A673 (cell line): ENCODE results near the gene RNF182. TPM values are rescaled to one million over a fixed set of nuclear protein-coding genes. Genes with fewer than 3 reads are reported as not detected.

Experiments used
- BruUV-seq: library from RNA; stranded (reverse); fragments of 400-500 nt; replicated peaks from 2 replicates; lab custom pipeline; 2021; lab: Mats Ljungman, UMichigan
- CTCF ChIA-PET: fragments of 300-600 bp; sonication (Branson Sonifier 250); formaldehyde crosslinking; loops from one replicate; lab custom pipeline; 2022; ENCODE audit warnings: antibody characterized with exemption; lab: Charles Lee
- POLR2A ChIA-PET: fragments of 300-600 bp; sonication (Branson Sonifier 250); formaldehyde crosslinking; loops from one replicate; lab custom pipeline; 2022; ENCODE audit warnings: antibody characterized with exemption; ENCODE audit not compliant: low non-redundant PET; lab: Charles Lee
- DNase-seq: peaks from one replicate; pipeline ENCODE4 v3.0.0-alpha.2; 2015; ENCODE audit warnings: low spot score
- H3K27ac ChIP-seq: fragments of 200-600 bp; sonication (generic); 2 replicates; pipeline ENCODE4 v1.5.1; 2016; ENCODE audit warnings: mixed run types, low read depth, mild to moderate bottlenecking, mixed read lengths, antibody characterized with exemption, low read length; ENCODE audit not compliant: poor library complexity, severe bottlenecking
- H3K27me3 ChIP-seq: fragments of 200-600 bp; sonication (generic); replicated peaks from 2 replicates; pipeline ENCODE4 v1.6.1; 2017; ENCODE audit warnings: mixed run types, low read depth, mild to moderate bottlenecking, mixed read lengths, antibody characterized with exemption, low read length; ENCODE audit not compliant: insufficient read depth, poor library complexity
- H3K36me3 ChIP-seq: fragments of 200-600 bp; sonication (generic); 2 replicates; pipeline ENCODE4 v1.6.1; 2016; ENCODE audit warnings: mixed run types, mild to moderate bottlenecking, mixed read lengths, antibody characterized with exemption, low read length; ENCODE audit not compliant: insufficient read depth, poor library complexity, severe bottlenecking
- H3K4me1 ChIP-seq: fragments of 200-600 bp; sonication (generic); 2 replicates; pipeline ENCODE4 v1.6.1; 2017; ENCODE audit warnings: mixed run types, mild to moderate bottlenecking, mixed read lengths, antibody characterized with exemption, low read length; ENCODE audit not compliant: insufficient read depth, poor library complexity, severe bottlenecking
- H3K4me3 ChIP-seq: fragments of 200-600 bp; sonication (generic); 2 replicates; pipeline ENCODE4 v1.5.1; 2016; ENCODE audit warnings: low read depth, mixed run types, mild to moderate bottlenecking, mixed read lengths, low read length; ENCODE audit not compliant: poor library complexity, severe bottlenecking
- H3K9me3 ChIP-seq: fragments of 200-600 bp; sonication (generic); 2 replicates; pipeline ENCODE4 v1.6.1; 2016; ENCODE audit warnings: mixed run types, low read depth, mild to moderate bottlenecking, mixed read lengths, antibody characterized with exemption, low read length; ENCODE audit not compliant: poor library complexity, severe bottlenecking
- CTCF ChIP-seq: fragments of 300-800, 200-600 bp; sonication (generic); conservative IDR thresholded peaks from 2 replicates; pipeline ENCODE4 v1.5.1; 2017; ENCODE audit warnings: low read depth, mild to moderate bottlenecking, antibody characterized with exemption, low read length, moderate library complexity, mixed read lengths
- EZH2 ChIP-seq: fragments of 200-600 bp; sonication (generic); IDR thresholded peaks from 2 replicates; pipeline ENCODE4 v1.6.1; 2017; ENCODE audit warnings: borderline replicate concordance, low read depth, mild to moderate bottlenecking, mixed read lengths, antibody characterized with exemption, low read length; ENCODE audit not compliant: poor library complexity, severe bottlenecking
- intact Hi-C: fragments of 100-400 bp; cut with micrococcal nuclease; formaldehyde crosslinking; loops from one replicate; pipeline ENCODE4 v1.10.0; 2022; ENCODE audit not compliant: unreplicated experiment
- total RNA-seq: library from RNA; stranded (reverse); gene quantifications from 2 replicates; pipeline ENCODE4 v1.2.3, GENCODE V29; 2021

The RNF182 gene
- total RNA-seq, 1 experiment from 2014 or later: 20.8 TPM

GRCh38 chr6:14010275-14010674, 85.5 kb downstream of the RNF182 start:
- POLR2A ChIA-PET: no interaction called here
- no peak for TF ChIP-seq EZH2
- TF ChIP-seq CTCF: no peak
- Histone ChIP-seq H3K4me1 (no peaks in the 10 kb centered on the region), H3K9me3 (no peaks in the 10 kb centered on the region), H3K36me3 (no peaks in the 10 kb centered on the region), H3K27me3 (no peaks in the 10 kb centered on the region), H3K27ac (no peak overlapping the region), H3K4me3 (no peak overlapping the region)
- no peak for DNase-seq
- intact Hi-C loops: no loop called here
- CTCF ChIA-PET: no interaction called here
- BruUV-seq: no TSS peak

- BruUV-seq: no TSS peak
- ChIA-PET CTCF (no interaction called here), POLR2A (no interaction called here)
- Histone ChIP-seq H3K4me3 (no peak overlapping the region), H3K36me3 (no peaks in the 10 kb centered on the region), H3K4me1 (no peaks in the 10 kb centered on the region), H3K9me3 (no peaks in the 10 kb centered on the region), H3K27ac (no peak overlapping the region), H3K27me3 (no peaks in the 10 kb centered on the region)
- TF ChIP-seq EZH2 (no peak), CTCF (no peak)
- DNase-seq: no peak
- intact Hi-C loops: no loop called here
Observed at GRCh38 chr6:14012313-14013030, 87.7 kb downstream of the RNF182 start.

- TF ChIP-seq EZH2 (no peak), CTCF (no peak)
- Histone ChIP-seq H3K27ac (no peak overlapping the region), H3K27me3 (no peaks in the 10 kb centered on the region), H3K9me3 (no peaks in the 10 kb centered on the region), H3K4me1 (no peaks in the 10 kb centered on the region), H3K36me3 (no peaks in the 10 kb centered on the region), H3K4me3 (no peak overlapping the region)
- CTCF ChIA-PET: no interaction called here
- POLR2A ChIA-PET: no interaction called here
- intact Hi-C loops: no loop called here
- DNase-seq: no peak
- BruUV-seq: no TSS peak
Observed at GRCh38 chr6:14015964-14016363, 91.2 kb downstream of the RNF182 start.
